AG10803 (cell line): ENCODE data around the gene CLIP3.
"Not testable (repeated sequence)": the region's sequence is repeated elsewhere in the genome, so short reads cannot be mapped to it uniquely, and the experiment has no call there.

ENCODE experiments used
- DNase-seq: peaks from one replicate; pipeline ENCODE4 v3.0.0; 2010; ENCODE audit warnings: low read depth
- H3K4me3 ChIP-seq: 2 replicates; pipeline ENCODE4 v1.5.1; 2011; ENCODE audit warnings: mild to moderate bottlenecking, low read length, control low read depth
- CTCF ChIP-seq: conservative IDR thresholded peaks from 2 replicates; pipeline ENCODE4 v1.5.1; 2011; ENCODE audit warnings: mild to moderate bottlenecking, low read length, control low read depth, inconsistent platforms

Gene CLIP3

GRCh38 chr19:35986664-35987570 lies 45.8 kb downstream of the CLIP3 start:
- H3K4me3 ChIP-seq = peak overlapping the region; percentile 26
- DNase-seq = no peak
- TF ChIP-seq CTCF = no peak

- no peak for DNase-seq
- H3K4me3 ChIP-seq = no peak overlapping the region
- TF ChIP-seq CTCF = no peak
Measured at GRCh38 chr19:35986111-35986510, 46.6 kb downstream of the CLIP3 start.

GRCh38 chr19:35983177-35983576 lies 49.5 kb downstream of the CLIP3 start:
- DNase-seq = no peak
- TF ChIP-seq CTCF = no peak
- no peak overlapping the region for H3K4me3 ChIP-seq

GRCh38 chr19:35980997-35981396 lies 51.7 kb downstream of the CLIP3 start:
- H3K4me3 ChIP-seq, DNase-seq: not testable (repeated sequence)

GRCh38 chr19:35978832-35979365 lies 53.8 kb downstream of the CLIP3 start:
- no peak overlapping the region for H3K4me3 ChIP-seq
- no peak for TF ChIP-seq CTCF
- no peak for DNase-seq

- no peak for DNase-seq
- no peak overlapping the region for H3K4me3 ChIP-seq
- TF ChIP-seq CTCF = no peak
Measured at GRCh38 chr19:35978271-35978670, 54.4 kb downstream of the CLIP3 start.

GRCh38 chr19:35977446-35978222 lies 55.0 kb downstream of the CLIP3 start:
- H3K4me3 ChIP-seq = no peak overlapping the region
- no peak for DNase-seq
- no peak; the same call in 1 of the 2 replicates for TF ChIP-seq CTCF
